ENCODE results near the gene ZNF423.

The ZNF423 gene

DNA sequence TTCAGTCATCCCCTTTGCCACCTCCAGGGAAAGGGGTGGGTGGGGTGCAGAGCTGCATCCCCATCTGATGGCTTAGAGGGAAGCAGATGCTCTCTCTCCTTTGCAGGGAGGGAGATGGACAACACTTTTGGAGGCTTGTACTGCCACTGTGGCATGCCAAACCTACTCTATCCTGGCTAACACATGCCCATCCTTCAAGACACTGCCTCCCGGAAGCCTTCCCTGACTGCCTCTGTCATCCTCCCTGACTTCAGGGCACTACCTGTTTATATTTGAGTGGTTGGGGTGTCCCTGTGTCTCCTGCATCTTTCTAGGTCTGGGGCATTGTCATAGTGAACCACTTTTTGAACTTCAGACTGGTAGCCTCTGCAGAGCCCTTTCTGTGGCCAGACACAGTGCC lies 202.3 kb downstream of the ZNF423 start:
- H3K4me3 ChIP-seq (ENCODE audit: low read depth, low read length), result no peak overlapping the region

DNA sequence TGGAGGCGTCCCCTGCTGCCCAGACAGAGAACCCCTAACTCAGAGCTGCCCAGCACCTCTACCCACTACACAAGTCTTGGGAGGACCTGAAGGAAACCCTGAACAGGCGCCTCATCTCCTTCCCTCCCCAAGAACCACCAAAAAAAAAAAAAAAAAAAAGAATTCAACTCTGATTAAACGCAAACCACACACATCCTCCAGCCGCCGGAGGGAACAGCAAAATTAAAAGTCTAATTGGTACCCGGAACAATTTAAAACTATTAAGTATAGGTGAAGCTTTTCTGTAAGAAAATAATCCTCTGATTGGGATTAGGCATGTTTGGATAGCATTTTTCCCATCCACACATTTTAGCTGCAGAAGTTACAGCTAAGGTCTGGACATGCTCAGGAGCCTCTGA lies 202.7 kb downstream of the ZNF423 start:
- H3K4me3 ChIP-seq (ENCODE audit: low read depth, low read length), result no peak overlapping the region
- TF ChIP-seq, protein P1, sequence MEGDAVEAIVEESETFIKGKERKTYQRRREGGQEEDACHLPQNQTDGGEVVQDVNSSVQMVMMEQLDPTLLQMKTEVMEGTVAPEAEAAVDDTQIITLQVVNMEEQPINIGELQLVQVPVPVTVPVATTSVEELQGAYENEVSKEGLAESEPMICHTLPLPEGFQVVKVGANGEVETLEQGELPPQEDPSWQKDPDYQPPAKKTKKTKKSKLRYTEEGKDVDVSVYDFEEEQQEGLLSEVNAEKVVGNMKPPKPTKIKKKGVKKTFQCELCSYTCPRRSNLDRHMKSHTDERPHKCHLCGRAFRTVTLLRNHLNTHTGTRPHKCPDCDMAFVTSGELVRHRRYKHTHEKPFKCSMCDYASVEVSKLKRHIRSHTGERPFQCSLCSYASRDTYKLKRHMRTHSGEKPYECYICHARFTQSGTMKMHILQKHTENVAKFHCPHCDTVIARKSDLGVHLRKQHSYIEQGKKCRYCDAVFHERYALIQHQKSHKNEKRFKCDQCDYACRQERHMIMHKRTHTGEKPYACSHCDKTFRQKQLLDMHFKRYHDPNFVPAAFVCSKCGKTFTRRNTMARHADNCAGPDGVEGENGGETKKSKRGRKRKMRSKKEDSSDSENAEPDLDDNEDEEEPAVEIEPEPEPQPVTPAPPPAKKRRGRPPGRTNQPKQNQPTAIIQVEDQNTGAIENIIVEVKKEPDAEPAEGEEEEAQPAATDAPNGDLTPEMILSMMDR (IDR thresholded peaks at IDR 0.05; ENCODE audit: borderline replicate concordance, insufficient read depth, low read depth, low read length), result no peak

More for the DNA sequence above, 202.3 kb downstream of the ZNF423 start:
- TF ChIP-seq, protein P1 (IDR thresholded peaks at IDR 0.05; ENCODE audit: borderline replicate concordance, insufficient read depth, low read depth, low read length), result no peak

DNA sequence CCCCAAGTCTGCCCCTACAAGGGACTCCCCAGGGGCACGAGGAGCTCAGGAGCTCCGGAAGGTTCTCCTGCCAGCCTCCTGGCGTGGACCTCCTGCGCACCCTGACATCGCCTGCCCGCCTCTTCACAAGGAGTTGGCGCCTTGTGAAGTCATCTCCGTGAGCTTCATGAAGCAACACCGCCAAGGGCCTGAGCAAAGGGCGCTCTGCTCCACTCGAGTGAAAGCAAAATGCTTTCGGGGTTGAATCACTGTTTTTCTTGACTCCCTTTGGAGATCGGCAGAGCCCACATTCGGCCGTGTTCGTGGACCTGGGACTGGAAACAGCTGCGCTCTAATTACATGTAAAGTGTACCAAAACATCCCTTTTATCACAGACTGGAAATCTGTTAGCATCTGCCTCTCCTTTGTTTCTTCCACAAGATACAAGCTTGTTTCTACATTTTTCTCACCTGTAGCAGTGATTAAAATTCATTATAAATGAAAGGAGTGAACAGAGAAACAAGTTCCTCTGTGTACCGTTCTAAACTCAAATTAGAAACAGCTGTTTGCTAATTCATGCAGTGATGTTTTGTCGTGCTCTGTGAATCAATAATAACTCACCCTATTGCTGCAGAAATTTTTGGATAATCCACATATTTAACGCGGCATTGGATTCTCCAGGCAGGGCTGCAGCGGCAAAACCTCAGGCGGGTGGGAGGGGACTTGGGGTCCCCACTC lies 203.3 kb downstream of the ZNF423 start:
- TF ChIP-seq, protein P1 (IDR thresholded peaks at IDR 0.05; ENCODE audit: borderline replicate concordance, insufficient read depth, low read depth, low read length), result no peak
- H3K4me3 ChIP-seq (ENCODE audit: low read depth, low read length), result no peak overlapping the region

DNA sequence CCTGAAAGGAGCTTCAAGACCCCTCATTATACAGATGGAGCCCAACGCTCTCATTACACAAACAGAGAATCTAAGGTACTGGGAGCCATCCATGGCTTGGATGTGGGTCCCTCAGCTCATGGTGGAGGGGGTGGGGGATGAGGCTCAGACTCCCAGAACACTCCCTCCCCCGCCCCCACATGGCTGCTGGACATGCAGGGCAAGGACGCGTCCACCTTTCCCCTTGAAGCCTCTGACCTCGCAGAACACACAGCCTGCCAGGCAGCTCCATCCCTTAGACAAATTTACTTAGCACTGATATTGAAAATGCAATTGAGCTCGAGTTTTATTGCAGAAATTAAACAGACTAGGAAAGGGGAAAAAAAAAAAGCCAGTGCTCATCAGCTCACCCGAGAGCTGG lies 203.9 kb downstream of the ZNF423 start:
- TF ChIP-seq, protein P1 (IDR thresholded peaks at IDR 0.05; ENCODE audit: borderline replicate concordance, insufficient read depth, low read depth, low read length), result no peak
- no peak overlapping the region for H3K4me3 ChIP-seq (ENCODE audit: low read depth, low read length)

DNA sequence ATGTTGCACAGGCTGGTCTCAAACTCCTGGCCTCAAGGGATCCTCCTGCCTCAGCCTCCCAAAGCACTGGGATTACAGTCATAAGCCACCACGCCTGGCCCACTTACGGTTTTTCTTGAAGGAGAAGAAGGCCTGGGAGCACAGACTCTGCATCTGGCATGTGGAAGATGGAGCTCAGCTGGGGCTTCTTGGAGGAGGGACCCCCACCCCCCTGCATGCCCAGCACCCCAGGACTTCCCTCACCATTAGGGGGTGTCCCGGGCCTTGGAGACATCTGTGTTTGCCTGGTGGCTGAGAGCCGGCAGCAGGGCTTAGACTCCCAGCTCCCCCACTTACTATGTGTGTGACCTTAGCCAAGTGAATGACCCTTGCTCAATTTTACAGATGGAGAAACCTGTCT lies 204.7 kb downstream of the ZNF423 start:
- TF ChIP-seq, protein P1 (IDR thresholded peaks at IDR 0.05; ENCODE audit: borderline replicate concordance, insufficient read depth, low read depth, low read length), result no peak

DNA sequence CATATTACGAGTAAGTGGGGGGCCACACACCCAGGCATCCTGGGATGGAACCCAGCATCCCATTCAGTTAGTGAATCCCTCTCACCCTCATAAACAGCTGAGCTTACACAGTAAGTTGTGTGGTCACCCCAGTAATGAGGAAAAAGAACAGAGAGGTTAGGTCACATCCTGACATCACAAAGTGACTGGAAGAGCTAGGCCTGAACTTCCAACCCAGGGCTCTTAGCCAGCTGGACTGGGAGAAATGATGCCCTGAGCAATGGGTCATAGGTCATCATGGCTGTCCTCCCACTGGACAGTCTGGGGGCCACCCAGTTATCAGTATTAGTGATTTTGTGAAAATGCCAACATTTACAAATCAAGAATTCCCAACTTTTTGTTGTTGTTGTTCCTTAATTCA lies 205.3 kb downstream of the ZNF423 start:
- TF ChIP-seq, protein P1 (IDR thresholded peaks at IDR 0.05; ENCODE audit: borderline replicate concordance, insufficient read depth, low read depth, low read length), result no peak
- no peak overlapping the region for H3K4me3 ChIP-seq (ENCODE audit: low read depth, low read length)

More for the DNA sequence above, 204.7 kb downstream of the ZNF423 start:
- no peak overlapping the region for H3K4me3 ChIP-seq (ENCODE audit: low read depth, low read length)

Data from GM12875 (cell line).